IPS-NIHi11 (cell line): ENCODE results near the gene PROK1.

ENCODE experiments used
- DNase-seq: peaks from one replicate; pipeline ENCODE4 v3.0.0; 2012; ENCODE audit warnings: mixed read lengths, low spot score

PROK1 gene

GRCh38 chr1:110489406-110489805, 38.5 kb downstream of the PROK1 start:
- DNase-seq = no peak

DNA sequence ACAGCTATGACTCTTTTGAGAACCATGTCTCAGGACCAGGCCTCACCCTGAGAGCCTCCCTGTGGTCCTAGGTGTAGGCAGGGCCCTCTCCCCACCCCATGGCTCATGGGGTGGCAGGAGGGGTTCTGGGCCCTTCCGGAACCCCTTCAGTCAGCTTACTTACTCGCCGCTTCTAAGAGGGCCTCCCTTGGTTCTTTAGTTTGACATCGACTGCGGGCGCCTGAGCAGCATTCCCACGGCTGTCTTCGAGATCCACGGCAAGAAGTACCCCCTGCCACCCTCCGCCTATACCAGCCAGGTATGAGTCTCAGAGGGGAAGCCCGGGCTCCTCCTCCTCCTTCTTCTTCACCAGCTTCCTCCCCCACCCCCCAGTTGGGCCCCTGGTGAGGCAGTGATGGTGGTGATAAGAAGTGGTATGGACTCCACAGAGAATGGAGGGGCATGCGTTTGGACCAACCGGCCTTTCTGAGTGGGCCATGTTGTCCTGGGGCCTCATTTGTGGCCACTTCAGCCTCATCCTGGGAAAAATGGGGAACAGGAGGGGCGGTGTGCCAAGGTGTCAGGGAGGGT, 39.1 kb downstream of the PROK1 start:
- DNase-seq = no peak

DNA sequence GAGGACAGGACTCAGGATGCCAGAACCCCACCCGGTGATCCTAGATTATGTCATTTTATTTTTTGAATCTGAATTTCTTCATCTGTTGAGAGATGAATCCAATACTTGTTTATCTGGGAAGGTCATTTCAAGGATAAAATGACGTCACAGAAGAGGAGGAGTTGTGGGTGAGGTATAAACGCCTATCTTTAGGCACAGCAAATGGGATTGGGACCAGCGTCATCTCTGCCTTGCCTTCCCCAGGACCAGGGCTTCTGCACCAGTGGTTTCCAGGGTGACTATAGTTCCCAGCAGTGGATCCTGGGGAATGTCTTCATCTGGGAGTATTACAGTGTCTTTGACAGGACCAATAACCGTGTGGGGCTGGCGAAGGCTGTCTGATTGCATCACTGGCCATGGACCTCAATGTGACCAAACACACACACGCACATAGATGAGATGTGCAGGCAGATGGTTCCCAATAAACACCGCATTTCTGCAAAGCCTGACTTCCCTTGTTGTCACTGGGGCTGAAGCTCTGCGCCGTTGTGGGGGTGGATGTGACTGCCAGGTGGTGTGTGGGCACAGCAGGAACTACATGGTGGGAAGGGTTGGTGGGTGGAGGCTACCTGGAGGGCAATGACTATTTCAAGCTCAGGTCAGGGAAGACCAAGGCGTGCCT, 40.0 kb downstream of the PROK1 start:
- no peak for DNase-seq

DNA sequence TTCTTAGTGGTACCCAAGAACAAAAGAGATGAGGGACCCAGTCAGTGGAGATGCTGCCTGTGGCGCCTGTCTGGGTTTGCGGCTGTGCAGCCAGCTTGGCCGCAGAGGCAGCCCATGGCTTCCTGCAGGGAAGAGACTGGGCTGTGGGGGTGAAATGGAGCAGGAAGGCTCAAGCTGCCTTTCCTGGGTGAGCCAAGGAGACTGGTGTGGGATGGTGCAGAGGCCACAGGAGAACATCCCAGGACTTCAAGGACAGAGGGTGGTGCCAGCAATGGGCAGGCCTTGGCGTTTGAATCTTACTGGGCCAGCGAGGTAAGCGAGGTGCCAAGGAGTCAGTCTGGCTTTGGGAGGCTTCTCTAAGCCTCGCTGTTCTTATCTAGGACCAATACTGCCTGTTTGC, 41.6 kb downstream of the PROK1 start:
- DNase-seq = no peak

- DNase-seq = no peak
Measured at GRCh38 chr1:110493059-110493699, 42.2 kb downstream of the PROK1 start.

DNA sequence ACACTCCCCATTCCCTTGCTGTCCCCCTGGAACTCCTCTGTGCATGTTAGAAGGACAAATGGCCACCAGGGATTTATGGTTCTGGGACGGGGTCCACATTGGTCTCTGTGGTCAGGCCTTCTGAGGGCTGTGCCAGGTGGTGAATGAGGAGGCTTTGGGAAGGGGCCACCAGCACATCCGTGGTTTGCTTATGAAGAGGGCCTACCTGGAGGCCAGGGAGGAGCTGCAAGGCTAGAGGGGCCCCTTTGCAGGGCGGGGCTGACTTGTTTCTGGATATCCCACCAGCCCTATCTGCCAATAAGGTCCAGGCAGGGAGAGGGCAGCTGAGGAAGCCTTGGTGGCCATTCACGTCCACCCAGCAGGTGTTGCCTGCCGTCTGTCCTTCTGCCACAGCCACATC, 43.1 kb downstream of the PROK1 start:
- no peak for DNase-seq

DNA sequence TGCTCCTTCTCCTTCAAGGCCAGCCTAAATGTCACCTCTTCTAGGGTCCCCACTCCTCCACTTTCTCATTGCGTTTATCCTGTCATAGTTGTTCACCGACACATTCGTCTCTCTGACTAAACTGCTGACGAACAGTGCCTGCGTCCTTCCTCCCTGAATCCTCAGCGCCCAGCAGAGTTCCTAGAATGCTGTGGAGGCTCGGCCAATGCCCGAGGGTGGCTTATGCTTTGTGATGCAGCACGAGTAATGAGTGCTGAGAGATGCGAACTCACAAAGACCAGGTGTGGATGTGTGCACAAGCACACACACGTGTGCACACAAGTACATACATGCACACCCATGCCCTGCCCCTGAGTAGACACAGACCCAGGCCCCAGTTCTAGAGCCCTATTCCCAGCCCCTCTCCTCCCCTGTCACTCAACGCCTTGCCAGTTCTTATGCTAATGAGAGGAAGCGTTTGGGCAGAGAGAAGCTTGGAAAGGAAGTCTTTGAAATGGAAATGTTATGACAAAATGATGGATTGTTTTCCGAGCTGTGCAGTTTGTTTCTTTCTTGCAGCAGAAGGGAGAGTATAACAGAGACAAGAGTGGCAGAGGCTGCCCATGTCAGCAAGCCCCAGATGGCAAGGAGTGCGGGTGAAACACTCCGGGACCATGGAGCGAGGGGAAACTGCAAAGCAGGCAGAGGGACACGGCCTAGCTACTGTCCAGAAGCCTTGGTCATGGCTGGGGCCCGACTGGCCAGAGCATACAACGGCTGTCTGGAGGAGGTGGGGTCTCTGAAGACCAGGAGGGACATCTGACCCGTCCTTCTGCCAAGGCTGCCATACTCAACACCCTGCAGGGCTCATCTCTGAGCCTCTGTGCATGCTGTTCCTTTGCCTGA, 43.8 kb downstream of the PROK1 start:
- DNase-seq = peak; percentile 56

- DNase-seq = peak; percentile 87
Measured at GRCh38 chr1:110495926-110496600, 45.1 kb downstream of the PROK1 start.

- DNase-seq = no peak
Measured at GRCh38 chr1:110498270-110498669, 47.3 kb downstream of the PROK1 start.

DNA sequence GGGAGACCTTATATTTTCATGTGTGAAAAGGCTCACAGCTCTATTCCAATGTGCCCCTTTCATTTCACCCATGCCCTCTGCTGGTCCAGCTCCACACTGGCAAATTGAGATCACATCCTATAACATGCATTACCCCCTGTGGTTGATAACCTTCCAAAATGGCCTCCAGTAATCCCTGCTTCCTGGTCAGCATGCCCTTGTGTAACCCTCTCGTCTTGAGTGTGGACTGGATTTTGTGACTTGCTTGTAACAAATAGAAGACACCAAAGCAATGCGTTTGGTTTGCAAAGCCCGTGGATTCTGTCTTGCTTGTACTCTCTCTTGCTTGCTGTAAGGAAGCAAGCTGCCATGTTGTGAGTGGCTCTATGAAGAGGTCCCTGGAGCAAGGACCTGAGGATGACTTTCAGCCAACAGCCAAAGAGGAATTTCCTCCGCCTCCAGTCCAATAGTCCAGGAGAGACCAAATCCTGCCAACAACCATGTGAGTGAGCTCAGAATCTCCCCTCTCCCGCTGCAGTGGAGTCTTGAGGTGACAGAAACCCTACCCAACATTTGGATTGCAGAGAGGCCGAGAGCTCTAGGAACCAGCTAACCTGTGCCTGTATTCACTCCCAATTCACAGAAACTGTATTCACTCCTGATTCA, 50.7 kb downstream of the PROK1 start:
- no peak for DNase-seq

DNA sequence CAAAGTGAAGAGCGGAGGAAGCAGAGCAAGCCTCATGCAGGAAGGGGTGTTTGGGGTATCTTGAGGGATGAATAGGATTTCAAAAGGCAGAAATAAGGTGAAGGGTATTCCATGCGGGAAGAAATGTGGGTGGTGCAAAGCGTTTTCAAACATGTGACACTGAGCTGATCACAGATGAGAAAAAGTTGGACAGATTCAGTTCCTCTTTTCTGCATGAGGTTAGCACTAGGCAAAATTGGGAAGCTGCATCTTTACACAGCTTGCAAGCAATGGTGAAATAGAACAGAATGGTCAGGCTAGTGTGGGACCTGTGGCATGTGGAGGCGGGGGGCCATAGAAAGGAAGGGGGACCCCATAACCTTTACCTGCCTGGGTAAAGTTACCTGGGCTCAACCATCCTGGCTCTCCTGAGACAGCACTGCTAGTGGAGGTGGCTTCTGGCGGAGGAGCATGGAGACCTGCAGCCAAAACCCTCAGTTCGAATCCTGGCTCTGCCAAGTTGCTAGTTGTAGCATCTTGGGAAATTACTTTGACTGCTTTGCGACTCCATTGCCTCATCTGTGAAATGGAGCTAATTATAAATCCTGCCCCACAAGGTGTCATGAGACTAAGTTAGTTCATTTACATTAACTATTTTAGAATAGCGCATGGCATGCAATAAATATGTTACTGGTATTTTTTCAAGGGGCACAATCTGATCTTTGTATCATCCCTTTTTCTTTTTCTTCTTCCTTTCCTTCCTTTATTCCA, 51.6 kb downstream of the PROK1 start:
- DNase-seq = no peak

DNA sequence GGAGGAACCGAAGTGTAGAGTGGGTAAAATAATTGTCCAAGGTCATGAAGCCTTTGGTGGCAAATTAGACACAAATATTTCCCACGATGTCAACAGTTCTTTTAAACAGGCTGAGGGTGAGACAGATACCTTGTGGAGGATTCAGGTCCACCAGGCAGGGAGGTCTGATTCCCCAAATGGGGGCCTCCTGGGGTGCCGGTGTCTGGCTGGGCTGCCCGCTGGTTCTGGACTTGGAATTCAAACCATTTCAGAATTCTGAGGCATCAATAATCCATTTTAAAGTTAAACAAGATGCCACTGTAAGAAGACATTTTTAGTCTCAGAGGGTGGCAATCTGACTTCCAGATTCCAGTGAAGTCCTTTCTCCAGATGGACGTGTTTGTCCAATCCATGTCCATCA, 52.5 kb downstream of the PROK1 start:
- no peak for DNase-seq

- no peak for DNase-seq
Measured at GRCh38 chr1:110504226-110504625, 53.3 kb downstream of the PROK1 start.

- no peak for DNase-seq
Measured at GRCh38 chr1:110505596-110505995, 54.6 kb downstream of the PROK1 start.

- DNase-seq = no peak
Measured at GRCh38 chr1:110506541-110506940, 55.6 kb downstream of the PROK1 start.
